Right hindlimb (tissue), 1 donor: ENCODE data around the gene TH.
"Not testable (repeated sequence)": the region's sequence is repeated elsewhere in the genome, so short reads cannot be mapped to it uniquely, and the experiment has no call there.

Experiments used
- DNase-seq: peaks from one replicate; pipeline ENCODE4 v3.0.0-alpha.2; 2018

The TH gene

GRCh38 chr11:2128130-2128510 lies 43.5 kb downstream of the TH start:
- peak; percentile 80 for DNase-seq

GRCh38 chr11:2127482-2128129 lies 44.0 kb downstream of the TH start:
- DNase-seq, result peak; percentile 69

GRCh38 chr11:2126520-2127085 lies 45.0 kb downstream of the TH start:
- no peak for DNase-seq

- DNase-seq, result not testable (repeated sequence)
Observed at GRCh38 chr11:2124736-2125484, 46.7 kb downstream of the TH start.

- no peak for DNase-seq
Observed at GRCh38 chr11:2123628-2123960, 48.0 kb downstream of the TH start.

- DNase-seq, result no peak
Observed at GRCh38 chr11:2122907-2123627, 48.5 kb downstream of the TH start.

GRCh38 chr11:2122222-2122906 lies 49.3 kb downstream of the TH start:
- peak; percentile 39 for DNase-seq

- DNase-seq, result no peak
Observed at GRCh38 chr11:2121227-2122130, 50.1 kb downstream of the TH start.

- DNase-seq, result no peak
Observed at GRCh38 chr11:2120359-2121100, 51.1 kb downstream of the TH start.

GRCh38 chr11:2118677-2119076 lies 52.9 kb downstream of the TH start:
- DNase-seq, result no peak

GRCh38 chr11:2116680-2117079 lies 54.9 kb downstream of the TH start:
- no peak for DNase-seq

GRCh38 chr11:2115308-2115707 lies 56.3 kb downstream of the TH start:
- DNase-seq, result no peak

- peak; percentile 13 for DNase-seq
Observed at GRCh38 chr11:2114430-2115241, 57.0 kb downstream of the TH start.
